CD14-positive monocyte (primary cell): Measurements from ENCODE around the gene PHLPP1. TPM values are rescaled to one million over a fixed set of nuclear protein-coding genes. Genes with fewer than 3 reads are reported as not detected.

Experiments used
- DNase-seq, 3 donors: peaks; one replicate each; pipeline ENCODE4 v3.0.0-alpha.2; 2011 to 2022
- H2AFZ ChIP-seq: 2 replicates; pipeline ENCODE4 v1.6.0; 2012; ENCODE audit warnings: mild to moderate bottlenecking, low read depth, low read length, inconsistent platforms; ENCODE audit not compliant: insufficient read depth, poor library complexity, severe bottlenecking
- H3K27ac ChIP-seq, 2 donors: 1 replicate in 1 of 2; 2 replicates in 1 of 2; pipeline ENCODE4 v1.5.1; 2012 to 2013; ENCODE audit warnings: low read length in 2 of 2, control low read depth in 1 of 2, inconsistent platforms in 1 of 2, low read depth in 1 of 2, mild to moderate bottlenecking in 1 of 2
- H3K27me3 ChIP-seq, 2 donors: one replicate each; pipeline versions ENCODE4 v1.6.0 to v1.6.1; 2011 to 2013; ENCODE audit warnings: low read length in 2 of 2; ENCODE audit not compliant: control insufficient read depth in 2 of 2, insufficient read depth in 2 of 2
- H3K36me3 ChIP-seq, 2 donors: replicated peaks in 1 of 2; 1 replicate in 1 of 2; 2 replicates in 1 of 2; pipeline versions ENCODE4 v1.5.1 to v1.6.1; 2012 to 2013; ENCODE audit warnings: low read length in 2 of 2, control low read depth in 1 of 2, inconsistent platforms in 1 of 2, mild to moderate bottlenecking in 1 of 2; ENCODE audit not compliant: insufficient read depth in 2 of 2, control insufficient read depth in 1 of 2
- H3K4me1 ChIP-seq, 2 donors: 1 replicate in 1 of 2; 2 replicates in 1 of 2; pipeline versions ENCODE4 v1.5.1 to v1.6.1; 2012 to 2013; ENCODE audit warnings: low read length in 2 of 2, control low read depth in 1 of 2, inconsistent platforms in 1 of 2, mild to moderate bottlenecking in 1 of 2, moderate library complexity in 1 of 2; ENCODE audit not compliant: insufficient read depth in 2 of 2, control insufficient read depth in 1 of 2
- H3K4me2 ChIP-seq: replicated peaks from 2 replicates; pipeline ENCODE3; 2012; ENCODE audit warnings: low read length, moderate library complexity, mild to moderate bottlenecking; ENCODE audit not compliant: poor library complexity, severe bottlenecking; ENCODE audit errors: extremely low read depth
- H3K4me3 ChIP-seq, 3 experiments: fragments of 200-600 bp in 1 of 3; sonication (generic) in 1 of 3; replicated peaks in 1 of 3; 1 replicate in 2 of 3; 2 replicates in 1 of 3; pipeline ENCODE4 v1.5.1; 2011 to 2013; ENCODE audit warnings: low read length in 3 of 3, mild to moderate bottlenecking in 3 of 3, control low read depth in 2 of 3, low read depth in 2 of 3, inconsistent platforms in 1 of 3, moderate library complexity in 1 of 3
- H3K79me2 ChIP-seq: 2 replicates; pipeline ENCODE4 v1.6.0; 2012; ENCODE audit warnings: mild to moderate bottlenecking, control low read depth, inconsistent platforms, low read length, moderate library complexity; ENCODE audit not compliant: insufficient read depth
- H3K9ac ChIP-seq: 2 replicates; pipeline ENCODE4 v1.6.0; 2017; ENCODE audit warnings: low read length, mild to moderate bottlenecking; ENCODE audit not compliant: insufficient read depth, poor library complexity, severe bottlenecking
- H3K9me3 ChIP-seq, 2 donors: replicated peaks in 1 of 2; 1 replicate in 1 of 2; 2 replicates in 1 of 2; pipeline versions ENCODE4 v1.5.1 to v1.6.1; 2012 to 2013; ENCODE audit warnings: low read length in 2 of 2, control low read depth in 1 of 2; ENCODE audit not compliant: control insufficient read depth in 1 of 2, insufficient read depth in 1 of 2
- H4K20me1 ChIP-seq: 2 replicates; pipeline ENCODE4 v1.6.0; 2012; ENCODE audit warnings: mild to moderate bottlenecking, low read length, control low read depth, moderate library complexity; ENCODE audit not compliant: insufficient read depth
- H3K27ac Mint-ChIP-seq, 7 donors: one replicate each; pipeline ENCODE4 v1.8.0; 2020; ENCODE audit warnings: mild to moderate bottlenecking in 7 of 7, mixed read lengths in 7 of 7, moderate library complexity in 6 of 7, inconsistent platforms in 2 of 7
- H3K27me3 Mint-ChIP-seq, 3 donors: one replicate each; pipeline ENCODE4 v1.8.0; 2021 to 2022; ENCODE audit warnings: low read depth in 3 of 3, mild to moderate bottlenecking in 3 of 3, mixed read lengths in 3 of 3, moderate library complexity in 3 of 3, inconsistent platforms in 1 of 3
- H3K36me3 Mint-ChIP-seq, 2 donors: one replicate each; pipeline ENCODE4 v1.8.0; 2020; ENCODE audit warnings: mixed read lengths in 2 of 2, inconsistent platforms in 1 of 2, mild to moderate bottlenecking in 1 of 2
- H3K4me1 Mint-ChIP-seq: one replicate; pipeline ENCODE4 v1.8.0; 2020; ENCODE audit warnings: mild to moderate bottlenecking, mixed read lengths
- H3K4me3 Mint-ChIP-seq, 2 donors: one replicate each; pipeline ENCODE4 v1.8.0; 2020; ENCODE audit warnings: mild to moderate bottlenecking in 2 of 2, mixed read lengths in 2 of 2, moderate library complexity in 1 of 2
- H3K9me3 Mint-ChIP-seq, 7 donors: one replicate each; pipeline ENCODE4 v1.8.0; 2020 to 2022; ENCODE audit warnings: mixed read lengths in 7 of 7, mild to moderate bottlenecking in 6 of 7, moderate library complexity in 6 of 7, inconsistent platforms in 2 of 7
- WGBS: methylation state at CpG from one replicate; pipeline ENCODE4 v1.1.5; 2013; ENCODE audit warnings: missing lambda C conversion rate; ENCODE audit not compliant: insufficient coverage; 5-methylcytosine and 5-hydroxymethylcytosine counted together
- intact Hi-C, 2 donors: fragments of 100-400 bp; cut with micrococcal nuclease; formaldehyde crosslinking; loops; one replicate each; pipeline versions ENCODE4 v1.15.0 to v1.15.1; 2023
- polyA plus RNA-seq, 3 donors: library from polyadenylated mRNA; depleted of rRNA in 1 of 3; unstranded in 2 of 3; stranded (reverse) in 1 of 3; fragments of 300-500 nt in 2 of 3; fragments of >200 nt in 1 of 3; fragmentation: Illumina TruSeq in 2 of 3; gene quantifications; 1 replicate in 2 of 3; 2 replicates in 1 of 3; pipeline ENCODE4 v1.2.3, GENCODE V29; 2012 to 2021
- TF ChIP-seq, protein P1 (sequence below): fragments of 200-600 bp; IDR thresholded peaks from one replicate; pipeline ENCODE4 v1.8.0; 2022; ENCODE audit warnings: antibody characterized with exemption, mild to moderate bottlenecking

PHLPP1 gene
- polyA plus RNA-seq, 3 donors: 0.04 to 2.0 (median 0.55) TPM

DNA sequence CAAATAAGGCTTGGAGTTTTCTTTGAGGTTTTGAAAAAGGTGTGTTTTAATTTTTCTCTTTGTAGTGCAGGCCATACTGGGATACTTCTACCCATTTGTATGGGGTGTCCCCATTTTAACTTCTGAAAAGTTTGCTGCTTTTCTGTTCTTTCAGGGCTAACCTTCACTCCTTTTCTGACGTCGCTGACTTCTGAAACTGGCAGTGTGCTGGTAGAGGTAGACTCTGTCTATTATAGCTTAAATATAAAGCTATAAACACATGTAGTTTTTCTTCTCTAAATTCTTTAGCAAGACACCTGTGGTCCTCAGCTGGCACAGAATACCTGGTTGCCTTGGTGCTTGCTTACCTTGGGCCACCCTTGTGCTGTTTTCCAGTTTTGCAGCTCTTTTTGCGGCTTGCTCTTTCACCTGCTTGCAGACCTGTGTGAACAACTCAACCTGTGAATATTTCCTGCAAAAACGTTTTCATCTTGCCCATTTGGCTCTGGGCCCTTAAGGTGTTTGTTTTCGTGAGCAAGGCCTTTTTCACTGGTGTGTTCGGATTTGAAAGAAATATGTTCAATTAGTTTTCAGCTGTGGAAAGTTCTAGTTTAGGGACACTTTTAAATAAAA is 42.2 kb downstream of the PHLPP1 start:
- Histone ChIP-seq H3K4me3 (no peak overlapping the region), H3K27ac (no peak overlapping the region), H3K36me3 (no peaks in the 10 kb centered on the region), H3K79me2 (peaks cover 8% of the 10 kb centered on the region), H4K20me1 (no peaks in the 10 kb centered on the region), H3K9ac (no peak overlapping the region), H2AFZ (no peak overlapping the region), H3K27me3 (no peaks in the 10 kb centered on the region), H3K9me3 (no peaks in the 10 kb centered on the region), H3K4me2 (no peak overlapping the region), H3K4me1 (no peaks in the 10 kb centered on the region)
- no peaks in the 10 kb centered on the region for H3K36me3 Mint-ChIP-seq
- no peaks in the 10 kb centered on the region for H3K4me1 Mint-ChIP-seq
- no peak overlapping the region for H3K4me3 Mint-ChIP-seq
- DNase-seq: no peak
- H3K27me3 Mint-ChIP-seq: no peaks in the 10 kb centered on the region
- TF ChIP-seq, protein P1, sequence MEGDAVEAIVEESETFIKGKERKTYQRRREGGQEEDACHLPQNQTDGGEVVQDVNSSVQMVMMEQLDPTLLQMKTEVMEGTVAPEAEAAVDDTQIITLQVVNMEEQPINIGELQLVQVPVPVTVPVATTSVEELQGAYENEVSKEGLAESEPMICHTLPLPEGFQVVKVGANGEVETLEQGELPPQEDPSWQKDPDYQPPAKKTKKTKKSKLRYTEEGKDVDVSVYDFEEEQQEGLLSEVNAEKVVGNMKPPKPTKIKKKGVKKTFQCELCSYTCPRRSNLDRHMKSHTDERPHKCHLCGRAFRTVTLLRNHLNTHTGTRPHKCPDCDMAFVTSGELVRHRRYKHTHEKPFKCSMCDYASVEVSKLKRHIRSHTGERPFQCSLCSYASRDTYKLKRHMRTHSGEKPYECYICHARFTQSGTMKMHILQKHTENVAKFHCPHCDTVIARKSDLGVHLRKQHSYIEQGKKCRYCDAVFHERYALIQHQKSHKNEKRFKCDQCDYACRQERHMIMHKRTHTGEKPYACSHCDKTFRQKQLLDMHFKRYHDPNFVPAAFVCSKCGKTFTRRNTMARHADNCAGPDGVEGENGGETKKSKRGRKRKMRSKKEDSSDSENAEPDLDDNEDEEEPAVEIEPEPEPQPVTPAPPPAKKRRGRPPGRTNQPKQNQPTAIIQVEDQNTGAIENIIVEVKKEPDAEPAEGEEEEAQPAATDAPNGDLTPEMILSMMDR: no peak
- WGBS: 75% methylated on average over 4 of the region's 6 CpGs
- intact Hi-C loops: no loop called here
- H3K27ac Mint-ChIP-seq: no peak overlapping the region
- peaks cover 0 to 7% (median 0%) of the 10 kb centered on the region in 7 donors for H3K9me3 Mint-ChIP-seq

DNA sequence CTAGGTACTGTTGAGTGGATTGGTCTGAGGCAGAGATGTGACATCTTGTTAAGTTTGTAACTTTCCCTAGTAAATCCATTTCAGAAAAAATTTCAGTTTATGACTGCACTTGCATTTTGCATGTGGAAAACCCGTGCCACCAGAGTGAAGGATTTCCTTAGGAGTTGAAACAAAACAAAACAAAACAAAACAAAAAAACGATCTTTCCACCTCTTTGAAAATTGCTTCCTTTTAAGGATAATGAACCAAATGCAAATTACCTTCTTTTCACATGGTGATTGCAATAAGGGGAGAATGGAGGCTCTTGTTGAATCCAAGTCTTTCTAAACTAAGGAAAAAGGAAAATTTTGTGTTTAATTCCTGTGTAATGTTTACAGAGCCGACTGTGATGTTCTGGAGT is 43.2 kb downstream of the PHLPP1 start:
- Mint-ChIP-seq H3K27me3 (no peaks in the 10 kb centered on the region), H3K36me3 (no peaks in the 10 kb centered on the region), H3K4me3 (no peak overlapping the region), H3K4me1 (no peaks in the 10 kb centered on the region), H3K9me3 (peaks cover 0 to 7% (median 0%) of the 10 kb centered on the region in 7 donors), H3K27ac (no peak overlapping the region)
- Histone ChIP-seq H3K4me1 (no peaks in the 10 kb centered on the region), H3K36me3 (no peaks in the 10 kb centered on the region), H3K27ac (no peak overlapping the region), H3K9ac (no peak overlapping the region), H3K4me3 (no peak overlapping the region), H3K9me3 (no peaks in the 10 kb centered on the region), H3K4me2 (no peak overlapping the region), H4K20me1 (no peaks in the 10 kb centered on the region), H3K79me2 (peaks cover 14% of the 10 kb centered on the region), H2AFZ (no peak overlapping the region), H3K27me3 (no peaks in the 10 kb centered on the region)
- WGBS: no CpG with 5 or more reads among the region's 3 CpGs
- no peak for DNase-seq
- TF ChIP-seq, protein P1: no peak
- intact Hi-C loops: no loop called here
